B cell (primary cell): ENCODE data around the gene TRIP13. TPM values are rescaled to one million over a fixed set of nuclear protein-coding genes. Genes with fewer than 3 reads are reported as not detected.

Experiments used
- ATAC-seq: fragments of 200-7000 bp; cut with Tn5 transposase; one replicate; pipeline ENCODE4 v1.10.0; 2021; ENCODE audit warnings: low read depth, mild to moderate bottlenecking, moderate number of reproducible peaks, moderate library complexity
- CTCF ChIA-PET: fragments of 350-600 bp; sonication (Branson Sonifier 250); formaldehyde crosslinking; loops from one replicate; lab custom pipeline; 2021; ENCODE audit warnings: antibody characterized with exemption, inconsistent platforms; lab: Charles Lee
- POLR2A ChIA-PET: fragments of 350-600 bp; sonication (Branson Sonifier 250); formaldehyde crosslinking; loops from one replicate; lab custom pipeline; 2021; ENCODE audit warnings: antibody characterized with exemption; lab: Charles Lee
- DNase-seq: peaks from one replicate; pipeline ENCODE4 v3.0.0; 2013
- H2AFZ ChIP-seq: 2 replicates; pipeline ENCODE4 v1.6.1; 2012; ENCODE audit warnings: mild to moderate bottlenecking, low read depth, low read length; ENCODE audit not compliant: insufficient read depth, poor library complexity, severe bottlenecking
- H3K27ac ChIP-seq, 2 donors: 1 replicate in 1 of 2; 2 replicates in 1 of 2; pipeline ENCODE4 v1.5.1; 2012 to 2013; ENCODE audit warnings: low read length in 2 of 2, mild to moderate bottlenecking in 2 of 2, moderate library complexity in 1 of 2
- H3K27me3 ChIP-seq, 4 experiments: fragments of 200-600 bp in 1 of 4; sonication (generic) in 1 of 4; replicated peaks in 1 of 4; 1 replicate in 2 of 4; 2 replicates in 2 of 4; pipeline versions ENCODE4 v1.6.1 to v1.7.0; 2013 to 2016; ENCODE audit warnings: low read length in 3 of 4, mild to moderate bottlenecking in 2 of 4, mixed read lengths in 1 of 4, moderate library complexity in 1 of 4; ENCODE audit not compliant: insufficient read depth in 4 of 4, control insufficient read depth in 3 of 4; ENCODE audit errors: control extremely low read depth in 1 of 4
- H3K36me3 ChIP-seq, 2 experiments: replicated peaks in 1 of 2; 1 replicate in 1 of 2; 2 replicates in 1 of 2; pipeline versions ENCODE4 v1.6.1 to v1.7.1; 2013; ENCODE audit warnings: low read length in 1 of 2; ENCODE audit not compliant: insufficient read depth in 2 of 2, control insufficient read depth in 1 of 2; ENCODE audit errors: control extremely low read depth in 1 of 2, extremely low read depth in 1 of 2
- H3K4me1 ChIP-seq, 2 donors: fragments of 200-600 bp in 1 of 2; sonication (generic) in 1 of 2; 1 replicate in 1 of 2; 2 replicates in 1 of 2; pipeline versions ENCODE4 v1.5.1 to v1.6.1; 2013 to 2017; ENCODE audit warnings: low read length in 2 of 2; ENCODE audit not compliant: control insufficient read depth in 2 of 2, insufficient read depth in 2 of 2
- H3K4me2 ChIP-seq: replicated peaks from 2 replicates; pipeline ENCODE3; 2012; ENCODE audit warnings: mild to moderate bottlenecking, low read depth, low read length; ENCODE audit not compliant: poor library complexity, severe bottlenecking
- H3K4me3 ChIP-seq, 5 experiments: fragments of 200-600 bp in 1 of 5; sonication (generic) in 1 of 5; 1 replicate in 3 of 5; 2 replicates in 2 of 5; pipeline versions ENCODE4 v1.5.1 to v1.7.0; 2011 to 2016; ENCODE audit warnings: low read length in 4 of 5, mild to moderate bottlenecking in 4 of 5, low read depth in 2 of 5, control low read depth in 1 of 5, moderate library complexity in 1 of 5; ENCODE audit not compliant: insufficient read depth in 1 of 5; ENCODE audit errors: control extremely low read depth in 1 of 5, extremely low read depth in 1 of 5
- H3K79me2 ChIP-seq: fragments of 200-600 bp; sonication (generic); one replicate; pipeline ENCODE4 v1.6.0; 2016; ENCODE audit warnings: low read length; ENCODE audit not compliant: control insufficient read depth, insufficient read depth
- H3K9ac ChIP-seq: fragments of 200-600 bp; sonication (generic); 2 replicates; pipeline ENCODE4 v1.6.1; 2017; ENCODE audit warnings: mild to moderate bottlenecking, low read length, moderate library complexity
- H3K9me3 ChIP-seq, 3 donors: one replicate each; pipeline versions ENCODE4 v1.6.1 to v1.7.1; 2013; ENCODE audit warnings: low read length in 2 of 3; ENCODE audit not compliant: control insufficient read depth in 2 of 3, insufficient read depth in 1 of 3; ENCODE audit errors: control extremely low read depth in 1 of 3
- H4K20me1 ChIP-seq: 2 replicates; pipeline ENCODE4 v1.6.0; 2012; ENCODE audit warnings: mild to moderate bottlenecking, low read length; ENCODE audit not compliant: insufficient read depth, control insufficient read depth, poor library complexity, severe bottlenecking
- H3K27ac Mint-ChIP-seq: one replicate; pipeline ENCODE4 v1.8.0; 2021; ENCODE audit warnings: mixed read lengths
- H3K27me3 Mint-ChIP-seq: one replicate; pipeline ENCODE4 v1.8.0; 2021; ENCODE audit warnings: mixed read lengths
- H3K4me1 Mint-ChIP-seq: one replicate; pipeline ENCODE4 v1.8.0; 2021; ENCODE audit warnings: mixed read lengths
- H3K4me3 Mint-ChIP-seq: one replicate; pipeline ENCODE4 v1.8.0; 2021; ENCODE audit warnings: mixed read lengths
- H3K9me3 Mint-ChIP-seq: one replicate; pipeline ENCODE4 v1.8.0; 2022; ENCODE audit warnings: mixed read lengths; ENCODE audit not compliant: insufficient read depth
- EZH2 ChIP-seq: IDR thresholded peaks from 2 replicates; pipeline ENCODE4 v1.6.1; 2012; ENCODE audit warnings: borderline replicate concordance, low read depth, mild to moderate bottlenecking, moderate library complexity, low read length; ENCODE audit not compliant: insufficient read depth, poor library complexity, severe bottlenecking
- WGBS: methylation state at CpG from one replicate; pipeline ENCODE4 v1.1.5; 2013; ENCODE audit warnings: missing lambda C conversion rate; ENCODE audit not compliant: insufficient coverage; 5-methylcytosine and 5-hydroxymethylcytosine counted together
- intact Hi-C: fragments of 100-400 bp; cut with micrococcal nuclease; formaldehyde crosslinking; loops from one replicate; pipeline ENCODE4 v1.10.0; 2022
- polyA plus RNA-seq: library from polyadenylated mRNA; depleted of rRNA; stranded (reverse); fragments of >200 nt; gene quantifications from 2 replicates; pipeline ENCODE4 v1.2.3, GENCODE V29; 2012
- total RNA-seq, 2 donors: library from RNA; stranded (reverse); fragments of 120-200 nt in 1 of 2; gene quantifications; 1 replicate in 1 of 2; 2 replicates in 1 of 2; pipeline versions ENCODE4 v1.2.3 to v1.2.4, GENCODE V29; 2013 to 2022
- TF ChIP-seq, protein P1 (sequence below): fragments of 200-600 bp; IDR thresholded peaks from one replicate; pipeline ENCODE4 v1.8.0; 2022; ENCODE audit warnings: antibody characterized with exemption, mild to moderate bottlenecking

The TRIP13 gene
- total and polyA plus RNA-seq, 2 donors (not counting 1 experiment from before 2014, with no cell fraction given) = 0.63 to 1.1 TPM

DNA sequence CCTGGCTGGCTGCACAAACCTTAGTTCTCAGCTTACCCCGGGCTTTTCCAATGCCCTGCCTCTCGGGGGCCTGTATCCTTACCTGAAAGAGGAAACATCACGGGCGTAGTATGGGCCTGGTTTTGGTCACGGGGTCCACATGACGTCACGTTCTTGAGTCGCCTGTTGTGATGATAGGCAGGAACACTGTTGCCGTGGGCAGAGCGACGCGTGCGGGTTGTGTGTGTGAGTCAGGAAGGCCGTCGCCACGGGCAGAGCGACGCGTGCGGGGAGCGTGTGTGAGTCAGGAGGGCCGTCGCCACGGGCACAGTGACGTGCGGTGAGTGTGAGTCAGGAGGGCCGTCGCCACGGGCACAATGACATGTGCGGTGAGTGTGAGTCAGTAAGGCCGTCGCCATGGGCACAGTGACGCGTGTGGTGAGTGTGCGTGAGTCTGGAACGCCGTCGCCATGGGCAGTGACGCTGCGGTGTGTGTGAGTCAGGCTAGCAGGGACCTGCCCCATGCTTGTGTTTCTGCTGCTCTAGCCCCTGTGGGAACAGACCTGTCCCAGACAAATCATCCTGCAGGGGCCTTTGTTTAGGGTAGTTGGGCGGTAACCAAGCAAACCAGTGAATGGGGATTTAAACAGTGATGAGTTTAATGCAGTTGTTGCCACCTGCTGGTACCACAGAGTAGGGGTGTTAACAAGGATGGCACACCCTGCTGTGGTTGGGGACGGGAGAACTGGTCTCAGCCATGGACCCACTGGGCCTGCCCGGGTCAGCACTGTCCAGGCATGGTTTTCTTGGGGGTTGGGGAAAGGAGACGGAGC is 19.8 kb downstream of the TRIP13 start:
- 93% methylated on average over 44 of the region's 44 CpGs for WGBS
- Histone ChIP-seq H2AFZ (no peak overlapping the region), H3K4me2 (no peak overlapping the region), H3K27ac (no peak overlapping the region), H3K36me3 (no peaks in the 10 kb centered on the region), H3K4me3 (no peak overlapping the region), H3K79me2 (no peaks in the 10 kb centered on the region), H3K4me1 (no peaks in the 10 kb centered on the region), H4K20me1 (no peaks in the 10 kb centered on the region), H3K9ac (no peak overlapping the region), H3K9me3 (no peaks in the 10 kb centered on the region), H3K27me3 (no peaks in the 10 kb centered on the region)
- DNase-seq = no peak
- intact Hi-C loops = no loop called here
- TF ChIP-seq EZH2 = no peak
- TF ChIP-seq, protein P1, sequence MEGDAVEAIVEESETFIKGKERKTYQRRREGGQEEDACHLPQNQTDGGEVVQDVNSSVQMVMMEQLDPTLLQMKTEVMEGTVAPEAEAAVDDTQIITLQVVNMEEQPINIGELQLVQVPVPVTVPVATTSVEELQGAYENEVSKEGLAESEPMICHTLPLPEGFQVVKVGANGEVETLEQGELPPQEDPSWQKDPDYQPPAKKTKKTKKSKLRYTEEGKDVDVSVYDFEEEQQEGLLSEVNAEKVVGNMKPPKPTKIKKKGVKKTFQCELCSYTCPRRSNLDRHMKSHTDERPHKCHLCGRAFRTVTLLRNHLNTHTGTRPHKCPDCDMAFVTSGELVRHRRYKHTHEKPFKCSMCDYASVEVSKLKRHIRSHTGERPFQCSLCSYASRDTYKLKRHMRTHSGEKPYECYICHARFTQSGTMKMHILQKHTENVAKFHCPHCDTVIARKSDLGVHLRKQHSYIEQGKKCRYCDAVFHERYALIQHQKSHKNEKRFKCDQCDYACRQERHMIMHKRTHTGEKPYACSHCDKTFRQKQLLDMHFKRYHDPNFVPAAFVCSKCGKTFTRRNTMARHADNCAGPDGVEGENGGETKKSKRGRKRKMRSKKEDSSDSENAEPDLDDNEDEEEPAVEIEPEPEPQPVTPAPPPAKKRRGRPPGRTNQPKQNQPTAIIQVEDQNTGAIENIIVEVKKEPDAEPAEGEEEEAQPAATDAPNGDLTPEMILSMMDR = no peak
- H3K4me1 Mint-ChIP-seq = no peaks in the 10 kb centered on the region
- peak; percentile 45 for ATAC-seq
- H3K27ac Mint-ChIP-seq = peak overlapping the region; percentile 12
- ChIA-PET POLR2A (no interaction called here), CTCF (interaction anchor here (1.9 kb wide), 1 partner anchor 10 kb away, joined by 6 read pairs; no protein-coding TSS in a partner anchor)
- no peaks in the 10 kb centered on the region for H3K9me3 Mint-ChIP-seq
- H3K4me3 Mint-ChIP-seq = peak overlapping the region; percentile 15
- no peaks in the 10 kb centered on the region for H3K27me3 Mint-ChIP-seq

DNA sequence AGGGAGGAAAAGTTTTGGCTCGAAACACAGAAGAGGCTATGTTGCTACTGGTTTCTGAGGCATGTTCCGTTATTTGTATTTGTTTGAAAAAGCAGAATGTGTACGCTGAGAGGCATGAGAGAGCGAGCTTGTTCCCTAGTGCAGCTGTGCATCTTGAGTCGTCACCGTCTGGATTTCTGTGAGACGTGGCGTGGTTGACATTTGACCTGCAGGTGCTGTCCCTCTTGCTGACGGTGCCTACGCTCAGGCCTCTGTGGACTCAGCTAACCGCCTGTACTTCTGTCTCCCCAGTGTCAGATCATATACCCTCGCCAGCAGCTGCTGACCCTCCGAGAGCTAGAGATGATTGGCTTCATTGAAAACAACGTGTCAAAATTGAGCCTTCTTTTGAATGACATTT is 21.5 kb downstream of the TRIP13 start:
- no peak overlapping the region for H3K9ac ChIP-seq
- intact Hi-C loops = no loop called here
- H3K4me3 ChIP-seq = no peak overlapping the region
- H4K20me1 ChIP-seq = no peaks in the 10 kb centered on the region
- POLR2A ChIA-PET = no interaction called here
- H3K79me2 ChIP-seq = no peaks in the 10 kb centered on the region
- H3K9me3 ChIP-seq = no peaks in the 10 kb centered on the region
- no peaks in the 10 kb centered on the region for H3K27me3 Mint-ChIP-seq
- DNase-seq (no peak), ATAC-seq (no peak)
- H3K36me3 ChIP-seq = no peaks in the 10 kb centered on the region
- H3K27ac ChIP-seq = no peak overlapping the region
- H3K4me2 ChIP-seq = no peak overlapping the region
- CTCF ChIA-PET = interaction anchor here (1.2 to 1.9 kb wide), 2 partner anchors 10 to 11 kb away, joined by 3 to 6 read pairs; no protein-coding TSS in a partner anchor
- no peak overlapping the region for H2AFZ ChIP-seq
- no peak overlapping the region for H3K4me3 Mint-ChIP-seq
- H3K9me3 Mint-ChIP-seq = no peaks in the 10 kb centered on the region
- H3K27me3 ChIP-seq = no peaks in the 10 kb centered on the region
- no peak for TF ChIP-seq EZH2
- TF ChIP-seq, protein P1 = no peak
- no peak overlapping the region for H3K27ac Mint-ChIP-seq
- no peaks in the 10 kb centered on the region for H3K4me1 ChIP-seq
- H3K4me1 Mint-ChIP-seq = no peaks in the 10 kb centered on the region
- 95% methylated on average over 14 of the region's 14 CpGs for WGBS
